IMR-90 (cell line): ENCODE measurements around the gene CSTF2T. TPM values are rescaled to one million over a fixed set of nuclear protein-coding genes. Genes with fewer than 3 reads are reported as not detected.

Experiments used
- ATAC-seq: fragments of 200-7000 bp; cut with Tn5 transposase; 2 replicates; pipeline ENCODE4 v1.9.1; 2020; ENCODE audit warnings: low read depth, mild to moderate bottlenecking, moderate library complexity
- BruUV-seq: library from RNA; stranded (reverse); fragments of 400-500 nt; replicated peaks from 2 replicates; lab custom pipeline; 2021; lab: Mats Ljungman, UMichigan
- CTCF ChIA-PET: fragments of 300-600 bp; formaldehyde crosslinking; extraction: SDS; loops from one replicate; lab custom pipeline; 2021; ENCODE audit warnings: antibody characterized with exemption; lab: Yijun Ruan, JAX
- POLR2A ChIA-PET: fragments of 300-600 bp; sonication (Branson Sonifier 250); formaldehyde crosslinking; loops from one replicate; lab custom pipeline; 2022; ENCODE audit warnings: antibody characterized with exemption; ENCODE audit not compliant: unreplicated experiment; lab: Charles Lee
- DNase-seq: peaks from one replicate; pipeline ENCODE4 v3.0.0; 2013
- H2AFZ ChIP-seq: replicated peaks from 2 replicates; pipeline ENCODE3; 2013; ENCODE audit warnings: low read length, mild to moderate bottlenecking; ENCODE audit not compliant: poor library complexity
- H2AK5ac ChIP-seq: 2 replicates; pipeline ENCODE4 v1.6.1; 2013; ENCODE audit warnings: low read depth, low read length, inconsistent platforms
- H2AK9ac ChIP-seq: replicated peaks from 2 replicates; pipeline ENCODE3; 2013; ENCODE audit warnings: mild to moderate bottlenecking, low read depth, low read length, moderate library complexity; ENCODE audit not compliant: poor library complexity
- H2BK120ac ChIP-seq: 2 replicates; pipeline ENCODE4 v1.6.1; 2013; ENCODE audit warnings: low read depth, low read length, inconsistent platforms
- H2BK15ac ChIP-seq: 3 replicates; pipeline ENCODE4 v1.6.1; 2013; ENCODE audit warnings: low read depth, low read length, inconsistent platforms
- H2BK20ac ChIP-seq: 2 replicates; pipeline ENCODE4 v1.6.1; 2013; ENCODE audit warnings: low read depth, mild to moderate bottlenecking, inconsistent platforms, low read length, moderate library complexity
- H2BK5ac ChIP-seq: 2 replicates; pipeline ENCODE4 v1.6.1; 2013; ENCODE audit warnings: mild to moderate bottlenecking, low read depth, low read length, inconsistent platforms; ENCODE audit not compliant: poor library complexity, severe bottlenecking
- H3K14ac ChIP-seq: replicated peaks from 2 replicates; pipeline ENCODE4 v1.6.1; 2013; ENCODE audit warnings: low read depth, low read length, inconsistent platforms
- H3K18ac ChIP-seq: 2 replicates; pipeline ENCODE4 v1.6.1; 2013; ENCODE audit warnings: low read depth, low read length, control low read depth
- H3K23ac ChIP-seq: 2 replicates; pipeline ENCODE4 v1.6.1; 2013; ENCODE audit warnings: low read depth, low read length, inconsistent platforms
- H3K27ac ChIP-seq: 2 replicates; pipeline ENCODE4 v1.5.1; 2013; ENCODE audit warnings: mild to moderate bottlenecking, control low read depth, low read length; ENCODE audit not compliant: insufficient read depth
- H3K27me3 ChIP-seq: 2 replicates; pipeline ENCODE4 v1.6.1; 2013; ENCODE audit warnings: low read length; ENCODE audit not compliant: control insufficient read depth, insufficient read depth
- H3K36me3 ChIP-seq: 2 replicates; pipeline ENCODE4 v1.6.1; 2013; ENCODE audit warnings: low read length, mixed read lengths; ENCODE audit not compliant: control insufficient read depth, insufficient read depth
- H3K4ac ChIP-seq: 2 replicates; pipeline ENCODE4 v1.6.1; 2013; ENCODE audit warnings: low read depth, low read length, inconsistent platforms
- H3K4me1 ChIP-seq: 2 replicates; pipeline ENCODE4 v1.6.1; 2013; ENCODE audit warnings: low read length, mixed read lengths; ENCODE audit not compliant: control insufficient read depth, insufficient read depth
- H3K4me2 ChIP-seq: 2 replicates; pipeline ENCODE4 v1.6.1; 2013; ENCODE audit warnings: low read depth, mild to moderate bottlenecking, control low read depth, low read length, moderate library complexity
- H3K4me3 ChIP-seq: 2 replicates; pipeline ENCODE4 v1.5.1; 2013; ENCODE audit warnings: low read depth, mild to moderate bottlenecking, control low read depth, low read length, moderate library complexity; ENCODE audit not compliant: insufficient read depth
- H3K56ac ChIP-seq: 2 replicates; pipeline ENCODE4 v1.6.1; 2013; ENCODE audit warnings: low read length, inconsistent platforms; ENCODE audit not compliant: insufficient read depth; ENCODE audit errors: extremely low read depth
- H3K79me1 ChIP-seq, 2 experiments: 2 replicates each; pipeline ENCODE4 v1.6.1; 2013; ENCODE audit warnings: low read length in 2 of 2, inconsistent platforms in 1 of 2, low read depth in 1 of 2
- H3K9ac ChIP-seq: 2 replicates; pipeline ENCODE4 v1.6.1; 2013; ENCODE audit warnings: low read depth, low read length, control low read depth
- H3K9me1 ChIP-seq: 2 replicates; pipeline ENCODE4 v1.6.1; 2013; ENCODE audit warnings: low read length, inconsistent platforms; ENCODE audit not compliant: insufficient read depth
- H3K9me3 ChIP-seq: 2 replicates; pipeline ENCODE4 v1.6.1; 2013; ENCODE audit warnings: low read length; ENCODE audit not compliant: control insufficient read depth, insufficient read depth
- H4K20me1 ChIP-seq: 2 replicates; pipeline ENCODE4 v1.6.1; 2013; ENCODE audit warnings: low read length, inconsistent platforms; ENCODE audit not compliant: insufficient read depth
- H4K5ac ChIP-seq: 2 replicates; pipeline ENCODE4 v1.6.1; 2013; ENCODE audit warnings: mild to moderate bottlenecking, low read depth, low read length, control low read depth
- H4K8ac ChIP-seq, 2 experiments: 2 replicates each; pipeline ENCODE4 v1.6.1; 2013; ENCODE audit warnings: low read depth in 2 of 2, low read length in 2 of 2, control low read depth in 1 of 2, inconsistent platforms in 1 of 2
- H4K91ac ChIP-seq: 2 replicates; pipeline ENCODE4 v1.6.1; 2013; ENCODE audit warnings: low read depth, low read length, inconsistent platforms; ENCODE audit not compliant: insufficient read depth
- BHLHE40 ChIP-seq: fragments of 150-350 bp; IDR thresholded peaks from 2 replicates; pipeline ENCODE4 v1.6.1; 2016; ENCODE audit warnings: mild to moderate bottlenecking, low read depth, low read length
- CEBPB ChIP-seq: IDR thresholded peaks from 2 replicates; pipeline ENCODE4 v1.6.1; 2012; ENCODE audit warnings: low read depth, low read length, improper control_type of control experiment
- MAFK ChIP-seq: IDR thresholded peaks from 2 replicates; pipeline ENCODE4 v1.6.1; 2012; ENCODE audit warnings: low read depth, low read length, improper control_type of control experiment
- NFE2L2 ChIP-seq: fragments of 150-350 bp; IDR thresholded peaks from 2 replicates; pipeline ENCODE4 v1.6.1; 2016; ENCODE audit warnings: low read depth, mild to moderate bottlenecking, low read length
- RCOR1 ChIP-seq: IDR thresholded peaks from 2 replicates; pipeline ENCODE4 v1.6.1; 2012; ENCODE audit warnings: mild to moderate bottlenecking, low read length, improper control_type of control experiment; ENCODE audit not compliant: insufficient replicate concordance
- RFX5 ChIP-seq: IDR thresholded peaks from 2 replicates; pipeline ENCODE4 v1.8.0; 2012; ENCODE audit warnings: low read depth, mild to moderate bottlenecking, low read length, moderate library complexity
- WGBS, 2 experiments: methylation state at CpG; one replicate each; pipeline versions ENCODE4 v1.1.5 to v1.1.7; 2013; ENCODE audit warnings: missing lambda C conversion rate in 2 of 2; ENCODE audit not compliant: insufficient read length in 1 of 2; ENCODE audit errors: extremely low coverage in 2 of 2; 5-methylcytosine and 5-hydroxymethylcytosine counted together
- dilution Hi-C: fragments of 300-500 bp; cut with HindIII; formaldehyde crosslinking; loops from one replicate; pipeline ENCODE4 v1.14.3; 2018; ENCODE audit warnings: low sequenced_read_pairs; ENCODE audit not compliant: unreplicated experiment
- in situ Hi-C: fragments of 300-500 bp; cut with MboI; formaldehyde crosslinking; loops from 3 replicates; pipeline ENCODE4 v1.14.3; 2019; ENCODE audit warnings: low sequenced_read_pairs, inconsistent platforms, mixed read lengths
- intact Hi-C: fragments of 100-400 bp; cut with micrococcal nuclease; formaldehyde crosslinking; loops from 2 replicates; pipeline ENCODE4 v1.10.0; 2022
- polyA plus RNA-seq, 3 experiments: library from polyadenylated mRNA; depleted of rRNA; stranded (reverse); fragments of >200 nt; gene quantifications; 2 replicates each; pipeline ENCODE4 v1.2.3, GENCODE V29; 2012; ENCODE audit warnings: low replicate concordance in 1 of 3
- total RNA-seq: library from RNA; depleted of rRNA; stranded (reverse); fragments of >200 nt; gene quantifications from 2 replicates; pipeline ENCODE4 v1.2.3, GENCODE V29; 2012
- TF ChIP-seq, protein P1 (sequence below): fragments of 150-350 bp; IDR thresholded peaks from 2 replicates; pipeline ENCODE4 v1.6.1; 2017; ENCODE audit warnings: mild to moderate bottlenecking, antibody characterized with exemption, low read length, low read depth

The CSTF2T gene
- total and polyA plus RNA-seq, 2 of the 4 experiments (the other 2 are of a cell fraction), result 7.2 to 18.6 TPM

DNA sequence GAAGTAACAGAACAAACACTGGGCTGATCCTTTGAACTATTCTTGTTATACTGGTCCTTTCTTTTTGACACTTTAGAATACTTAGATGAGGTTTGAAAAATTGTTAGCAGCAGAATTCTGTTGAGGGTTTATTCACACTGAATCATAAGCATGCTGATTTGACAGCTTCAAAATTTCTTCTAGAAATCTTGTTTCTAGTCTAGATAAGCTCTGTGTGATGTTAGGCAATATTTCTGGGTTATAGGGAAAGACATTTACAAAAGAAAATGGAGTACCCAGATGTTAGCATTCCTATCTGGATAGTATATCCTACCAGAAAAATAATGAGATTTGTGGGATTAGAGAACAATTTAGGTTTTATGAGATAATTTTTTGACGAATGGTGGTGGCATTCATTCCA is 12.1 kb downstream of the CSTF2T start:
- Histone ChIP-seq H3K4me1 (peaks cover 5% of the 10 kb centered on the region; the same call in 1 of the 2 replicates), H3K9ac (no peak overlapping the region), H3K36me3 (no peaks in the 10 kb centered on the region), H2BK15ac (no peak overlapping the region), H2BK120ac (no peak overlapping the region), H2AFZ (no peak overlapping the region), H3K9me1 (peaks cover 7% of the 10 kb centered on the region; the same call in 1 of the 2 replicates), H4K5ac (no peak overlapping the region), H3K27ac (no peak overlapping the region), H4K91ac (no peak overlapping the region), H2AK9ac (no peak overlapping the region), H2AK5ac (no peak overlapping the region), H2BK5ac (no peak overlapping the region), H3K9me3 (no peaks in the 10 kb centered on the region), H3K23ac (no peak overlapping the region), H2BK20ac (no peak overlapping the region), H3K4ac (no peak overlapping the region), H3K18ac (no peak overlapping the region), H3K79me1 (peaks cover 0 to 10% of the 10 kb centered on the region in 2 experiments; a peak in 2 of 4 replicates), H4K8ac (no peak overlapping the region), H4K20me1 (no peaks in the 10 kb centered on the region), H3K14ac (no peak overlapping the region), H3K56ac (no peak overlapping the region), H3K4me2 (no peak overlapping the region), H3K27me3 (no peaks in the 10 kb centered on the region), H3K4me3 (no peak overlapping the region)
- ChIA-PET CTCF (no interaction called here), POLR2A (no interaction called here)
- in situ Hi-C loops (no loop called here), intact Hi-C loops (no loop called here), dilution Hi-C loops (no loop called here)
- DNase-seq (no peak), ATAC-seq (no peak)
- BruUV-seq, result no TSS peak
- TF ChIP-seq BHLHE40, result no peak
- TF ChIP-seq RCOR1, result no peak
- no peak for TF ChIP-seq CEBPB
- TF ChIP-seq RFX5, result no peak
- no peak for TF ChIP-seq MAFK
- TF ChIP-seq NFE2L2, result no peak
- TF ChIP-seq, protein P1, sequence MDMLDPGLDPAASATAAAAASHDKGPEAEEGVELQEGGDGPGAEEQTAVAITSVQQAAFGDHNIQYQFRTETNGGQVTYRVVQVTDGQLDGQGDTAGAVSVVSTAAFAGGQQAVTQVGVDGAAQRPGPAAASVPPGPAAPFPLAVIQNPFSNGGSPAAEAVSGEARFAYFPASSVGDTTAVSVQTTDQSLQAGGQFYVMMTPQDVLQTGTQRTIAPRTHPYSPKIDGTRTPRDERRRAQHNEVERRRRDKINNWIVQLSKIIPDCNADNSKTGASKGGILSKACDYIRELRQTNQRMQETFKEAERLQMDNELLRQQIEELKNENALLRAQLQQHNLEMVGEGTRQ, result no peak
- no CpG with 5 or more reads among the region's 1 CpG for WGBS, 2 experiments
